Stimulated activated CD4-positive, alpha-beta T cell treated with anti-CD3 and anti-CD28 coated beads, Interleukin-12 subunit alpha, Interleukin-12 subunit beta, amount 100 ng/mL, for 24 hours (primary cell): ENCODE results near the gene RNF212.

ENCODE experiments used
- DNase-seq, 2 experiments: peaks; one replicate each; pipeline ENCODE4 v3.0.0-alpha.2; 2020; ENCODE audit warnings: low read depth in 2 of 2

Gene RNF212

DNA sequence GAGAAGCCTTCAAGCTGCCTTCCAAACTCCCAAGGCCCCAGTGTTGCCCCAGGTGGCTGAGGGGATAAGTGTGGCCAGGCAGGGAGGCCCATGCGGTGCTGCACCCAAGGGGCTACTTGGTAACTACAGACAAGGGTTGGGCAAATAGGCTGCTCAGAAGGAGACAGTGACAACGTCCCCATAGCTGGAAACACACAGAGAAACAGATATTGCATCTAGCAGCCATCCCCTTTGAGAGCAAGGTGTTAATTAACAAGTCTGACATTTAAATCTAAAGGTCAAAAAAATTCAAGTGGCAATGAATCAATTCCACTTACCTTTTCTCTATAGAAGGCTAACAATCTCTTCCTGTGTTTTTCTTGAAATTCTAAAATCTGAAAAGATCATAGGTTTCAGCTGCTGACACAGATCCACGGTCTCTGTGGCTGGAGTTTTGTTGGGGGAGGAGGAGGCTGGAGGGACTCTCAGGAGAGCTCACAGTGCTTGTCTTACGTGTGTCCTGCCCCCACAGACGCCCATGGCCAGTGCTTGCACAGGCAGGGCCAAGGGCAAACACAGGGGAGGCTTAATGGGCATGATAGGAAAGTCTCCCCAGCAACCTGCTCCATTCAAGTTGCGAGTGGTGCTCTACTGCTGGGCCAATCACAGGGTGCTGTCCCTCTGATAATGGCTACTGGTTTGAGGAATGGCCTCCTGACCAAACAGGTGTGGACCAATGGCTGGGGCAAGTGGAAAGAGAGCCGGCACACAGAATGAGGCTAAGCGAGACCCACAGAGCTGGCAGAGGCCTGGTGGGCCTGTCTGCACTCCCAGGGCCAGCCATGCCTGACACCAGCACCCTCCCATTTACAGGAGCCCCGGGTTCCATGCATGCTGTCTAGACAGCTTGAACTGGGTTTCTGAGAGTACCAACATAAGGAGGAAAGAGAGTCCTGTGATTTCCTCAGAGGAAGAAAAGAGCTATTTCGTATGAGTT is 22.6 kb downstream of the RNF212 start:
- DNase-seq, result no peak

DNA sequence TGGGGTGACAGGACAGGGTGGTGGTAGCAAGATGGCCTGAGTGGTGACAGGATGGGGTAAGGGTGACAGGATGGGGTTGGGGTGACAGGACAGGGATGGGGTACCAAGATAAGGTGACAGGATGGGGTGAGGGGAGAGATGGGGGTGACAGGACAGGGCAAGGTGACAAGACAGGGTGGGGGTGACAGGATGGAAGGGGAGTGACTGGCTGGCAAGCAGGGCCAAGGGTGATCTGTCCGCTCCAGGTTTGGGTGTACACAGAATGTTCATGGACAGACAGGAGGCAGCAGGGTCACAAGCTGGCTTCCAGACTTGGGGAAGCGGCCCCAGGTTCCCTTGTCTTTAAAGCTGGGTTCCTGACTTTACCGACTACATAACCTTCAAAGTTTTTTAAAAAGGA is 23.3 kb downstream of the RNF212 start:
- DNase-seq, result no peak

DNA sequence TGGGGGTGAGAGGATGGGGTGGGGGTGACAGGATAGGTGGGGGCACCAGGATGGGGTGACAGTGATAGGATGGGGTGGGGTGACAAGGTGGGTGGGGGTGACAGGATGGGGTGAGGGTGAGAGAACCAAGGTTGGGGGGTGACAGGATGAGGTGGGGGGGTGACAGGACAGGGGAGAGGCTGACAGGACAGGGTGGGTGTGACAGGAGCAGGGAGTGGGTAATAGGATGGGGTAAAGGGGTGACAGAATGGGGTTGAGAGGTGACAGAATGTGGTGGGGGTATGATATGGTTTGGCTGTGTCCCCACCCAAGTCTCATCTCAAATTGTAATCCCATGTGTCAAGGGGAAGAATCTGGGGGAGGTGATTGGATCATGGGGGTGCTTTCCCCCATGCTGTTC is 26.0 kb downstream of the RNF212 start:
- no peak for DNase-seq

DNA sequence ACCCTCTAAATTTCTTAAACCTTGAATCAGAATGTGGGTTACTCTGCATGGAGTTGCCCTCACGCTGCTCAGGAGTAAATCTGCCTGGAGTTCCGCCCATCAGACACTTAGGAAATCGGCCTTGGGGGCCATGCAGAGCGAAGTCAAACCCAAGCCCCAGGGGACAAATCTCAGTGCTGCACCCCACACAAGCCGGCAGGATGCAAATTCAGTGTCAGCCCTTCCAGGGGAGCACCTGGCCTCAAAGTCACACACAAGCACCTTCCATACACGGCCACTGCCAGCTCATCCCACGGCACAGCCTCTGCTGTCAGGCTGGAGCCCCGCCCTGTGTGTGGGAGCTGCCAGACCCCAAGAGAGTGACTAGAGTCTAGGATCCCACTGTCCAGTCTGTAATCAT is 27.4 kb downstream of the RNF212 start:
- no peak for DNase-seq

DNA sequence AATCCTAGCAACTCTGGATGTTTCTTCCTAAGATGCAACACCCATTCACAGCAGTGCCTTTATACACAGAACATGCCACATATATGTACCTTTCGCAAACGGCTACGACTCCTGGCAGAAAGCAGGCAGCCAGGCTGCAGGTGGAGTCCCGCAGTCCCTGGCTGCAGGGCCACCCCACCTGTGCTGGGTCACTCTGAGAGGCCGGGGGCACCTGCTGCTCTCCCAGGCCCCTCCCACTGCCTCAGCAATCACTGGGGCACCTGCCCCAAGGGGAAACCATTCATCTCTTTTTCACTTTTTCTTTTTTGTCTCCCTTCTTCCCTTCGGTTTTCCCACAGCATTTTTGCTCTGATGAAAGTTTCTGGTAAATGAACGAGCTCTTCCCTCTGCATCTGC is 28.0 kb downstream of the RNF212 start:
- no peak for DNase-seq

DNA sequence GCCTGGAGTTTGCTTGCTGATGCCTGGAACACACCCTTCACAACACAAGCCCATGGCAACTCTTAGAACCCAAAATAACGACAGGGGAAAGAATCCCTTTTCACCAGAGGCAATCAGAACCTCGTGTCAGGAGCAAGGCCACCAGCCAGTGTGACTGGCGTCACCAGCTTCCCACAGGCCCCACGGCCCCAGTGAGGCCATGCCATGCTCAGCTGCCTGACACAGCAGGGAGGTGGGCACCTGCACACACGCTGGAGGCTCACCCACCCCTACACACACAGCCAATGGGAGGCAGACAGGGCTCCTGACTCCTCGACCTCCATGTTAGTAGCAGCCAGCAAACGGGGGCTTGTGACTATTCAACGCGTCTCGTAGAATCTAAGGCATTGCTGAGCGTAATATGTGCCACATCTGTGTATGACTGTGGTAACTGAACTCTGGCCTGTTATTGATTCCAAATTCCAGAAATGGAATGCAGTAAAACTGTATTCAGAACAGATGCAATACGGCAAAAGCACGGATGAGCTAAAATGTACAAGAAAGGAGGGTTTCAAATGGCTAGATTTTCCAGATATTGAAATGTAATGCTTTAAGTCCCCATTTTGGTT is 28.5 kb downstream of the RNF212 start:
- DNase-seq, result no peak

DNA sequence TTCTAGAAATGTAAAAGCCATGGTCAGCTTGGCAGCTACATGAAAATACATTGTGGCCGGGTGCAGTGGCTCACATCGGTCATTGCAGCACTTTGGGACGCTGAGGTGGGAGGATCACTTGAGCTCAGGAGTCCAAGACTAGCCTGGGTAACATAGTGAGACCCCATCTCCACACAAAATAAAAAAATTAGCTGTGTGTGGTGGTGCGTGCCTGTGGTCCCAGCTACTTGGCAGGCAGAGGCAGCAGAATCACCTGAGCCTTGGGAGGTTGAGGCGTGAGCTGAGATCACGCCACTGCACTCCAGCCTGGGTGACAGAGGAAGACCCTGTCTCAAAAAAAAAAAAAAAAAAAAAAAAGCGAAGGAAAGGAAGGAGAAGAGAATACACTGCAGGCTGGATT is 29.0 kb downstream of the RNF212 start:
- no peak for DNase-seq

DNA sequence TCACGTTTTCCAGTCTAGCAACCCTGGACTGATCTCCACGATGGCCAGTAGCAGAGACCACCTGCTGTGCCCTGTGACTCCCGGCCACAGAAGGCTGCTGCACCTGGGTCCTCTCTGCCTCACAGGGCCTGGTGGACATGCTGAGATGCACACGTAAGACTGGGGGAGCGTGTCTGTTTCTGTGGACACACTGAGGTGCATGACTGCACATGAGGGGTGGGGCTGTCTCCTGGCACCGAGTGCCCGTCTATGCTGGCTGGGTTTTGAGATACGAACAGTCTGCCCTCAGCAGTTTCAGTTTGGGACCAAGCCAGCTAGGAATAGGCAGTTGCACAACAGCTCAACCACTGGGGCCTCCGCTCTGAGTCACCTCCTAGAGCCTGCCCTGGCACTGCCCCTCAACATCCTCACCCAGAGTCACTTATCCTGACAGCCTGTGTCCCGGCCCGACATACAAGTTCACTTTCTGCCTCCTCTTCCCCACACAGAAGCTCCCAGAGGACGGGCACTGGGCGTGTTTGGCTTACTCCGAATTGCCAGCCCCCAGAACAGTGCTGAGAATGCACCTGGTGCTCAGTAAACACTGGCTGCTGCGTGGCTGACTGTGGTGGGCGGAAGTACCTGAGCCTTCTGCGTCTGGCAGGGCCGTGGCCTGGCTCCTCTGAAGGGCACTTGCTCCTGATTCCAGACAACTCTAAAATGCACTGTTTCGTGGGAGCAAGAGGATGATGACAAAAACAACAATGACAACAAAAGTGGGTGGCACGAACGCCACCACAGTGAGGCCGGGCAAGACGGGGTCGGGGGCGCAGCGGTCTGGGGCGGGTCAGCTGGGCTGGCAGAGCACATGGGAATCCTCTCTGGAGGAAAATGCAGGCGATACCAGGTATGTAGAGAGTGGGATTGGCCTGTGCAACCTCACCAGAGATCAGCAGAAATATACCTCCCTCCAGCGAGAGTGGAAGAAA is 30.9 kb downstream of the RNF212 start:
- no peak for DNase-seq

DNA sequence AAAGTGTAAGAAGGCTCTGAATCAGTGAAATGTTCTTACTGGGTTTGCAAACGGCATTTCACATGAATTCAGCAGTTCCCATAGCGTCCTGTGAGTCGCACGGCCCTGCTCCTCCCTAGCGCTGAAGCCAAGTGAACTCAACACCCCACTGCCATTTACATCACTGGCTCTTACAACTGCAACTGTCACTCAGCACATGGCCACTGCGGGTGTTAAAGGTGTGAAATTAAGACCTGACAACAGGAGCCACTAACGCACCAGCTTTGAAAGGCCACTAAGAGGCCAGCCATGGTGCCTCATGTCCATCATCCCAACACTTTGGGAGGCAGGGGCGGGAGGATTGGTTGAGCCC is 31.7 kb downstream of the RNF212 start:
- DNase-seq, result no peak

DNA sequence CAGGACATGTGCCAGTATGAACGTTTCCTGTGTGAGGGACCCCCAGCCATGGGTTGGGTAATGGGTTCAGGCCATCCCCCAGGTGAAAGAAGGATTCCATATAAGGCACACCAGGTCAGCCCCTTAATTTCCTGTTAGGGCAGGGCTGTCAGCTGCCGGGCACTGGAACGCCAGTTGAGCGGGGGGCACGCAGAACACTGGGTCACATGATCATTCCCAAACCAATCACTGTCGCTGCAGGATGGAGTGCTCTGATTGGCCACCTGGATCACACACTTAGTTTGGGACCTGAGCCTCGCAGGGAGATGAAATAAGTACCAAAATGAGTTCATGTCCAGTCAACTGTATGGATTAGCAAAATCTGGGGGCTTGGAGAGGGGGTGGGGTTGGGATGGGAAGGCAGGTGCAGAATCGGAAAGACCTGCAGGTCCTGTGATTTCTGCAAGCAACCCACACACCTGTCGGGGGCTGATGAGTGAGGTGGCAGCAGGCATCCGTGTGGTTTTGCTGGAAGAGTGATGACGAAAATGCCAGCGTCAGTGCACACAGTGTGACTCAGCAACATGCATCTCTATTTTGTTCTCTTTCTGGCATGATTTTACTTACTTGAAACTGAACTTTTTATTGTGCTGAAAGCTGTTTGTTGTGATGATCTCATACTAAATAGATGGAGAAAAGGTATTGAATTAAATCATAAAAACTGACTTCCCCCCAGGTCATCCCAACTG is 32.2 kb downstream of the RNF212 start:
- DNase-seq, result no peak

DNA sequence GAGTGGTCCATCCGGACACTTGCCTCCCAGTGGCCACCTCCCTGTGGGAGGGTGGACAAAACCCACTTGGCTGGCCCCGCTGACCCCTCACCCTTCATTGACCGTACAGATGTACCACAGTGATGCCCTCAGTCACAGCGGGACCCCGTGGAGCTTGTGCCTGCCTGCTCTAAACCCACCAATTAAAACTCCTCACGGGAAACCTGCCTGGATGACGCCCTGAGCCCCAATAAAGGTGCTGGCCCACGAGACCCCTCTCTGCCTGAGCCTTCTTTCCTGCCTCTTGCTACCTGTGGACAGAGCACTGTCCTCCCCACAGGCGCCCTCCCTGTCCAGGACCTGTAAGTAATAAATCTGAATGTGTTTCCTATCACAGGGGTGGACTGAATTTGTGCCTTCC is 32.9 kb downstream of the RNF212 start:
- DNase-seq, result no peak

DNA sequence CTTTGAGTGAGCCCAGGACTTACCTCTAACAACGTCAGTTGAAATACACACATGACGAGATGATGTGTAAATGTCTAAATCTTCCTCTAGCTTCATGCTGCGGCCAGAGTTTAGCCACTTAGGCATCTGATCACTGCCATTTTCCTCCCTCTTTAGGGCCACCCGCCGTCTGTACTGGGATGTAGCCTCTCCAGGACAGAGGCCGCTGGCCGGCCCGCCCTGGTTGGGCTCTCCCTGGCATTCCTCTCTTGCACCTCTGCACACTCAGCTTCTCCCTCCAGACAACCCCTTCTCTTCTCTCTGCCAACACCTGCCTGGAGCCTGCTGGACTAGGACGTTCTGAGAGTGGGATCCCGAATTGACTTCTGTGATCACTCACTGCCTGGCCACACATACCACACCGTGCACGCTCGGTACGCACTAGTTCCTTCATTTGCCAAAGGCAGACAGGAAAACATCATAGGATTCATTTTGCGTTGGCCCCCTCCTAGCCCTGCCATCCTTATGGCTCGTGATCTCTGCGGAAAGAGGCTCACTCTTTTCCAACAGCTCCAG is 33.6 kb downstream of the RNF212 start:
- no peak for DNase-seq

DNA sequence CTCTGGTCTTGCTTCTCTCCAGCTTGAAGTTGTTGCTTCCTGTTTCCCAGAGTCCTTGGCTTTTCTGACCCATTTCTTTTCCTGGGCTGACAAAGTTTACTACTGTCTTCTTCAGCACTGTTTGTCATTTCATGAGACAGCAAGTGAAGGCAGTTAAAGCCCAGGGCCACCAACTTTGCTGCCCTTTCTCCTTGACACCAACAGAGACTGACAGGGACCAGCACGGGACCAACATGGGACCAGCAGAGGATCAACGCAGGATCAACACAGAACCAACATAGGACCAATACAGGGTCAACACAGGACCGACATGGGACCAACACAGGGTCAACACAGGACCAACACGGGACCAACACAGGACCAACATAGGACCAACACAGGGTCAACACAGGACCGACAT is 34.9 kb downstream of the RNF212 start:
- no peak for DNase-seq

DNA sequence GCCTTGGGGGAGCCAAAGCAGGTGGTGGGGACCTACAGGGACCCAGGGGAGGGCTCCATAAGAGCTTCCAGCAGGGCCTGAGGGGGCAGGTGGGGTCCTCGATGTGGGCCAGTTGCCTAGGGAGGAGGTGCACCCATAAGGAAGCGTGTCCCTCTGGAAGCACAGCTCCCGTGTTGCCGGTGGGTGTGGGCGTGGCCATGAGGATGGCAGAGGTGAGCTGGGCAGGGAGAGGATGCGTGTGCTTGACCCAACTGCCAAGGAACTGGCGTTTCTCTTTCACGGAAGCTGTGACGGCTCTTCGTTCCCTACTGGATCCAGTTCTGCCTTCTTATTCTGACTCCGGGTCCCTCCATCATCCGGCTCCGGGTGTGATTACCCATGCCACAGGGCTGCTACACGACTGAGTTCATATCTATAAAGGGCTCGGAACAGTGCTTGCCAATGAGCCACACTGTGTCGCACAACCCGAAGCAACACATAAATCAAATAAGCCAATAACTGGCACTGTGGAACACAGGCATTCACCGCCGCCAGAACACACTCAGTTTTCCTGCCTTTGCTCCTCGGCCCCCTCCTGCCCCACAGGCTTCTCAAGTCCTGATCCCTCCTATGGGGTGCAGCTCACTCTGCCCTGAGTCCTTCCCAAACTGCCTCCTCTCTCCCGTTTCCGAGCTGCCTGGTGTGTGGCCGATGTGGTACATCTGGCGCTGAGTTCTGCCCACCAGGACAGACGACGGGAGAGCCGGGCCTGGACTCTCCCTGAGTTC is 35.5 kb downstream of the RNF212 start:
- no peak for DNase-seq

DNA sequence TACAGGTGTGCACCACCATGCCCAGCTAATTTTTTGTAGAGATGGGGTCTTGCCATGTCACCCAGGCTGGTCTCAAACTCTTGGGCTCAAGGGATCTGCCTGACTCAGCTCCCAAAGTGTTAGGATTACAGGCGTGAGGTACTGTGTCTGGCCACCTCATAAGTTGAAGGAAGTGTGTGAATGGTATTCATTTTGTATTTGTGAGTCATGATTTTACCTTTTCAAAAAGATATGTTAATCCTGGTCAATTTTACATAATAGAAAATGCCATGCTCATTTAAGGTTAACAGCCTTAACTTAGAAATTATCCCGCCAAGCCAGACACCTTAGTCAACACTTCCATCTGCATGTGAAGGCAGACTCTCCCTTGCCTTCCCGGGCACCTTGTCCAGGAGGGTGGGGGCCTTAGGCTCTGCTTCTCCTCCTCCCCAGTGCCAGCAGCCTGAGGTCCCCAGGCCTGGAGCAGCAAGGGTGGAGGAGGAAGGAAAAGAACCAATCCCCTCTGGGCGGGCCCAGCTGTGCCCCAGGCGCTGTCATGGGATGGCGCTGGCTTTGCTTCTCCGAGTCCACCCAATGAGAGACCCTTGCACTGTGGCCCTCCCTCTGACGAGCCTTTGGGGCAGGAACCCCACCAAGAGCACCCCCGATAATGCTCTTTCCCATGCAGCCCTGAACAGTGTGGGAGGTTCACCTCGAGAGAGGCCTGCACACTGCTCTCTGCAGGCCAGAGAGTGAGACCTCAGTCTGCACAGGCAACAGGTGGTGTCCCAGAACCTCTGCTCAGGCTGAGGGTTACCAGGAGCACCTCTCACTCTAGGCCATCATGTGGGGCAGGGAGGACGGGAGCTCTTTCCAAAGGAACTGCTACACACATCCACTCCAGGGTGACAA is 37.3 kb downstream of the RNF212 start:
- DNase-seq, result no peak

DNA sequence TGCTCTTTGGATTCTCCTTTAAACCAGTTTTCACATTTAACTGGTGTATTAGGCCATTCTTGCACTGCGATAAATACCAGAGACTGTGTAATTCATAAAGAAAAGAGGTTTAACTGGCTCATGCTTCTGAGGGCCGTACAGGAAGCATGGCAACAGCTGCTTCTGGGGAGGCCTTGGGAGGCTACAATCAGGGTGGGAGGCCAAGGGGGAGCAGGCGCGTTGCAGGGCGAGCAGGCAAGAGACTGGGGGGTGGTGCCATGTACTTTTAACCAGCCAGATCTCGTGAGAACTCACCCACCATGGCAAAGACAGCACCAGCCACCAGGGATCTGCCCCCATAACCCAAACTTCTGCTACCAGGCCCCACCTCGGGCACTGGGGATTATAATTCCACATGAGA is 38.1 kb downstream of the RNF212 start:
- DNase-seq, result no peak

DNA sequence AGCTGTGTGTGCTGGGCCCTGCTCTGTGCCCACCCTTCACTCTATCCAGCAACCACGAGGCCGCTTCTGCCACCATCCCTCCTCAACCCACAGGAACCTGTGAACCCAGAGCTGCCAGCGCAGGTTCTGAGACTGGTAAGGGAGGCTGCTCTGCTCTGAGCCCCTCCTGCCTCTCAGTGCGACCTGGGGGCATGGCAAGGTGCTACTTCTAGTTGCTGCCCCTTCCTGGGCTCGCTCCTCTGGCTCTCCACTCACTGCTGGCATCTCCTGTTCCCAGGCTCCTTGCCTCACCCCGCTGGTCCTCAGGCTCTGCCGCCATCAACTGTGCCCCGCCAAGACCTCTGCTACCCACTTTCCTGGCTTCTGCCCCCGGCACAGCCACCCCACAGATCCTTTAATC is 39.3 kb downstream of the RNF212 start:
- no peak for DNase-seq

DNA sequence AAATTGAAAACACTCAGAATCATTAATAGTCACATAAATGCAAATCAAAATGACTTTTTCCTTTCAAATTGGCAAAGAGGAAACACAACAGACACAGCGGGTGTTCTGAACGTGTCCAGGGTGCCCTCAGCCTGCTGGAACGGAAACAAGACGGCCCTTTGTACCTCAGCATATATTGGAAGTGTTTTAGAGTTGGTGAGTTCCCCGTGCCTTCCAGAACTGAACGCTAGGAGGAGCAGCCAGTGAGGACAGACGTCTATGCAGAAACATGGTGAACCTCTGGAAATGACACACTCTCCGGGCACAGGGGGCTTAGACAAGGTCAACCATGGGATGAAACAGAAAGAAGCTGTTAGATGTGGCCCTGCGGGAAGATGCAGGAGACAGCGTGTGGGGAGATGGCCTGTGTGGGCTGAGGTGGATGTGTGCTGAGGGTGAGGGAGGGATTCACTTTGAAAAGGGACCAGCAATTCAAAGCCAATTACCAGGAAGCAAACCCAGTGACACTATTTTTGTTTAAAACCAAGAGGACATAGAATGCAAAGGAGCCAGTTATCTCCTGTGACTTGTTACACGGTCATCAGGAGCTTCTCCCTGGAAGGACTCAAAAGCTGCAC is 40.4 kb downstream of the RNF212 start:
- DNase-seq, result peak in 1 of 2 experiments; percentile 42

DNA sequence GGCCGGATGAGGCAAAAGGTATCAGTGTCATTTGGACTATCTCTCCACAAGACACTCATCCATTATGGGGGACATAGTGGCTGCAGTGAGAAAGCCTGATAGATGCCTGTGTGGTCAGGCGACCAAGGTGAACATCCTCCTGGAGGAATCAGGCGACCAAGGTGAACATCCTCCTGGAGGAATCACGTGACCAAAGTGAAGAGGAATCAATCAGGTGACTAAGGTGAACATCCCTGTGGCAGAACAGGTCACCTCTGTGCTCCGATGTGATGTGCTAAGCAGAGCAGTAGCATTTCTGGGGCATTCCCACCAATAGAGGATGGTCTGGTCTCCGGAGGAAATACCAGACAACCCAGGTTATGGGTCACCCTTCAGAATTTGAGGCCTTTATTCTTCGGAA is 44.0 kb downstream of the RNF212 start:
- DNase-seq, result no peak
